Gastroesophageal sphincter (tissue), 3 donors: ENCODE data around the gene FBXO47.

Experiments used
- EP300 ChIP-seq: sonication (generic); formaldehyde crosslinking; IDR thresholded peaks from one replicate; pipeline ENCODE4 v1.6.1; 2017; ENCODE audit warnings: antibody characterized with exemption, mild to moderate bottlenecking
- POLR2A ChIP-seq, 2 donors: fragments of 450-650 bp; IDR thresholded peaks; one replicate each; pipeline ENCODE4 v1.6.1; 2017; ENCODE audit warnings: antibody characterized with exemption in 2 of 2, mild to moderate bottlenecking in 2 of 2, moderate library complexity in 1 of 2
- POLR2AphosphoS5 ChIP-seq: sonication (generic); formaldehyde crosslinking; IDR thresholded peaks from one replicate; pipeline ENCODE4 v1.6.1; 2017; ENCODE audit warnings: antibody characterized with exemption
- TF ChIP-seq, protein P1 (sequence below), 4 experiments: fragments of 200-600 bp in 2 of 4; fragments of 450-650 bp in 2 of 4; sonication (generic) in 1 of 4; IDR thresholded peaks; one replicate each; pipeline ENCODE4 v1.5.1; 2017 to 2019; ENCODE audit warnings: antibody characterized with exemption in 4 of 4, mild to moderate bottlenecking in 2 of 4, moderate library complexity in 2 of 4

DNA sequence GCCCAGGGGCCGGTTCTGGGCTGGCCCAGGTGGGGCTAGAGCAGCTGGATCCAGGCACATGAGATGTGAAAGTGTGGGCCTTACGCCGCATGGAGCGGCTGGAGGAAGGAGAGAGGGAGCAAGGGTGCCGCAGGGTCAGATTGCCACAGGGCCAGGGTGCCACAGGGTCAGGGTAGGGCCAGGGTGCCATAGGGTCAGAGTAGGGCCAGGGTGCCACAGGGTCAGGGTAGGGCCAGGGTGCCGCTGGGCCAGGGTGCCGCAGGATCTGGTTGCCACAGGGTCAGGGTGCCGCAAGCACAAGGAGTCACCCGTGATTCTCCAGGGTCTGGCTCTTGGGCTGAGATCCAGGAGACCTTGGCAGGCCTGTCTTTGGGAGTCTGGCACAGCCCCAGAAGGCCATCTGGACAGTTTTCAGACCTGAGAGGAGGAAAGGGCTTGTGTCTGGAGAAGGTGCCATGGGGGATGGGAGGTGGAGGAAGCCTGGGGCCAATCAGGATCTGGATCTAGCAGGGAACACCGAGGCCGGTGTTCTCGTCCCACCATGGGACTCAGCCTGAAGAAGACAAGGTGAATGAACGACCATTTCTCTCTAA is 54.9 kb downstream of the FBXO47 start:
- TF ChIP-seq POLR2A (IDR thresholded peaks at IDR 0.05) (no peak), POLR2AphosphoS5 (peak; percentile 46), EP300 (no peak)
- TF ChIP-seq, protein P1, sequence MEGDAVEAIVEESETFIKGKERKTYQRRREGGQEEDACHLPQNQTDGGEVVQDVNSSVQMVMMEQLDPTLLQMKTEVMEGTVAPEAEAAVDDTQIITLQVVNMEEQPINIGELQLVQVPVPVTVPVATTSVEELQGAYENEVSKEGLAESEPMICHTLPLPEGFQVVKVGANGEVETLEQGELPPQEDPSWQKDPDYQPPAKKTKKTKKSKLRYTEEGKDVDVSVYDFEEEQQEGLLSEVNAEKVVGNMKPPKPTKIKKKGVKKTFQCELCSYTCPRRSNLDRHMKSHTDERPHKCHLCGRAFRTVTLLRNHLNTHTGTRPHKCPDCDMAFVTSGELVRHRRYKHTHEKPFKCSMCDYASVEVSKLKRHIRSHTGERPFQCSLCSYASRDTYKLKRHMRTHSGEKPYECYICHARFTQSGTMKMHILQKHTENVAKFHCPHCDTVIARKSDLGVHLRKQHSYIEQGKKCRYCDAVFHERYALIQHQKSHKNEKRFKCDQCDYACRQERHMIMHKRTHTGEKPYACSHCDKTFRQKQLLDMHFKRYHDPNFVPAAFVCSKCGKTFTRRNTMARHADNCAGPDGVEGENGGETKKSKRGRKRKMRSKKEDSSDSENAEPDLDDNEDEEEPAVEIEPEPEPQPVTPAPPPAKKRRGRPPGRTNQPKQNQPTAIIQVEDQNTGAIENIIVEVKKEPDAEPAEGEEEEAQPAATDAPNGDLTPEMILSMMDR (IDR thresholded peaks at IDR 0.05), result no peak
